ENCODE results near the gene PDE6C. TPM values are rescaled to one million over a fixed set of nuclear protein-coding genes. Genes with fewer than 3 reads are reported as not detected.
A peak's percentile ranks its signal among the peaks of the same experiment; 100 is the strongest.

Gene PDE6C
- polyA plus RNA-seq, 12 donors = 0.13 to 2.1 (median 0.83) TPM; not detected in 2

- no peak for DNase-seq
Measured at GRCh38 chr10:93593749-93594148, 18.6 kb upstream of the PDE6C start.

- no peak for DNase-seq
Measured at GRCh38 chr10:93594518-93594917, 17.8 kb upstream of the PDE6C start.

- no peak for DNase-seq
Measured at GRCh38 chr10:93595378-93596161, 16.8 kb upstream of the PDE6C start.

GRCh38 chr10:93596539-93596938 is 15.8 kb upstream of the PDE6C start:
- DNase-seq = no peak

- DNase-seq = no peak
Measured at GRCh38 chr10:93597075-93597599, 15.2 kb upstream of the PDE6C start.

GRCh38 chr10:93598157-93598556 is 14.2 kb upstream of the PDE6C start:
- DNase-seq = no peak

- no peak for DNase-seq
Measured at GRCh38 chr10:93599335-93599734, 13.0 kb upstream of the PDE6C start.

- DNase-seq = no peak
Measured at GRCh38 chr10:93599778-93600177, 12.6 kb upstream of the PDE6C start.

- peak; percentile 35 for DNase-seq
Measured at GRCh38 chr10:93600446-93601145, 11.7 kb upstream of the PDE6C start.

GRCh38 chr10:93601146-93601773 is 11.1 kb upstream of the PDE6C start, which contains the start of gene RBP4:
Gene RBP4, minus strand, starts transcription at chr10:93601235. Its CDS starts 207 bp downstream, at chr10:93601028.
- DNase-seq = peak; percentile 8

GRCh38 chr10:93601774-93602162 is 10.6 kb upstream of the PDE6C start:
- no peak for DNase-seq

GRCh38 chr10:93603023-93603422 is 9.3 kb upstream of the PDE6C start:
- no peak for DNase-seq

- DNase-seq = no peak
Measured at GRCh38 chr10:93604146-93604545, 8.2 kb upstream of the PDE6C start.

- no peak for DNase-seq
Measured at GRCh38 chr10:93608421-93608820, 3.9 kb upstream of the PDE6C start.

- no peak for DNase-seq
Measured at GRCh38 chr10:93613126-93613525, 789 bp downstream of the PDE6C start.

- no peak for DNase-seq
Measured at GRCh38 chr10:93614101-93614825, 1.9 kb downstream of the PDE6C start.

- DNase-seq = no peak
Measured at GRCh38 chr10:93615576-93616235, 3.4 kb downstream of the PDE6C start.

- DNase-seq = no peak
Measured at GRCh38 chr10:93620925-93621324, 8.6 kb downstream of the PDE6C start.

GRCh38 chr10:93622942-93623341 is 10.6 kb downstream of the PDE6C start:
- no peak for DNase-seq

- DNase-seq = no peak
Measured at GRCh38 chr10:93628858-93629257, 16.5 kb downstream of the PDE6C start.

- no peak for DNase-seq
Measured at GRCh38 chr10:93629647-93630305, 17.4 kb downstream of the PDE6C start.

Measured in muscle of arm (tissue), 12 donors.